ENCODE measurements around the gene MAP7.

- TF ChIP-seq POLR2AphosphoS5 (IDR thresholded peaks at IDR 0.05) (no peak), POLR2A (IDR thresholded peaks at IDR 0.05) (no peak), CTCF (IDR thresholded peaks at IDR 0.05) (no peak)
These were observed 21.3 kb upstream of the MAP7 start for GRCh38 chr6:136571496-136571895.
